SK-N-SH (cell line): ENCODE measurements around the gene EPS8L2.

Experiments used
- ELF1 ChIP-seq: IDR thresholded peaks from 2 replicates; pipeline ENCODE4 v1.4.0; 2012
- EP300 ChIP-seq, 2 experiments: IDR thresholded peaks; 2 replicates each; pipeline versions ENCODE4 v1.4.0 to v1.6.1; 2012; ENCODE audit warnings: borderline replicate concordance in 1 of 2, low read depth in 1 of 2, low read length in 1 of 2
- EZH2phosphoT487 ChIP-seq: fragments of 200-600 bp; sonication (generic); IDR thresholded peaks from 2 replicates; pipeline ENCODE4 v1.6.1; 2017; ENCODE audit warnings: low read depth, mixed run types, mild to moderate bottlenecking, antibody characterized with exemption, moderate library complexity, borderline replicate concordance
- FOXM1 ChIP-seq: IDR thresholded peaks from 2 replicates; pipeline ENCODE4 v1.4.0; 2012; ENCODE audit warnings: low read depth, mild to moderate bottlenecking
- MEF2A ChIP-seq: IDR thresholded peaks from 2 replicates; pipeline ENCODE4 v1.4.0; 2012; ENCODE audit warnings: low read depth, borderline replicate concordance
- POLR2AphosphoS5 ChIP-seq: IDR thresholded peaks from 2 replicates; pipeline ENCODE4 v1.6.1; 2012; ENCODE audit warnings: low read depth, low read length
- RAD21 ChIP-seq: IDR thresholded peaks from 2 replicates; pipeline ENCODE4 v1.6.1; 2012; ENCODE audit warnings: mild to moderate bottlenecking, low read length
- TAF1 ChIP-seq: IDR thresholded peaks from 2 replicates; pipeline ENCODE4 v1.6.1; 2012; ENCODE audit warnings: low read depth, mild to moderate bottlenecking, low read length, moderate library complexity, borderline replicate concordance
- TCF12 ChIP-seq: IDR thresholded peaks from 2 replicates; pipeline ENCODE4 v1.4.0; 2012
- TF ChIP-seq, protein P1 (sequence below): fragments of 200-600 bp; sonication (generic); IDR thresholded peaks from 2 replicates; pipeline ENCODE4 v1.6.1; 2017; ENCODE audit warnings: antibody characterized with exemption, mild to moderate bottlenecking, moderate library complexity
- TF ChIP-seq, protein P2 (sequence below): IDR thresholded peaks from 2 replicates; pipeline ENCODE4 v1.6.1; 2012; ENCODE audit warnings: mild to moderate bottlenecking, low read depth, low read length, moderate library complexity
- TF ChIP-seq, protein P3 (sequence below): IDR thresholded peaks from 2 replicates; pipeline ENCODE4 v1.4.0; 2012; ENCODE audit warnings: low read depth

DNA sequence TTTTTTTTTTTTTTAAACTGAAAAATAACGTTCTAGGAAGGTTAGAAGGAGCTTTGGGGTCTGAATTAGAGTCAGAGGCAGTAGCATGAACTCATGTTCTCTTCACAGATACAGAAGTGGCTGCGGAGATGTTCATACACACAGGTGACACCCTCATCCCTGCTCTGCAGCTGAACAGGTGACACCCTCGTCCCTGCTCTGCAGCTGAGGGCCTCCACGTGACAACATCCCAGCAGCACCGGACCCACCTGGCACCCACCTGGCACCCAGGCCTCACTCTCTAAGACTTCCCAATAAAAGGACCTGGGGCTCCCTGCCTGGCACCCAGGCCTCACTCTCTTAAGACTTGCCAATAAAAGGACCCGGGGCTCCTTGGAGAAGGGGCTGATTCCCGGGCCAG lies 49.2 kb upstream of the EPS8L2 start:
- TF ChIP-seq, protein P1, sequence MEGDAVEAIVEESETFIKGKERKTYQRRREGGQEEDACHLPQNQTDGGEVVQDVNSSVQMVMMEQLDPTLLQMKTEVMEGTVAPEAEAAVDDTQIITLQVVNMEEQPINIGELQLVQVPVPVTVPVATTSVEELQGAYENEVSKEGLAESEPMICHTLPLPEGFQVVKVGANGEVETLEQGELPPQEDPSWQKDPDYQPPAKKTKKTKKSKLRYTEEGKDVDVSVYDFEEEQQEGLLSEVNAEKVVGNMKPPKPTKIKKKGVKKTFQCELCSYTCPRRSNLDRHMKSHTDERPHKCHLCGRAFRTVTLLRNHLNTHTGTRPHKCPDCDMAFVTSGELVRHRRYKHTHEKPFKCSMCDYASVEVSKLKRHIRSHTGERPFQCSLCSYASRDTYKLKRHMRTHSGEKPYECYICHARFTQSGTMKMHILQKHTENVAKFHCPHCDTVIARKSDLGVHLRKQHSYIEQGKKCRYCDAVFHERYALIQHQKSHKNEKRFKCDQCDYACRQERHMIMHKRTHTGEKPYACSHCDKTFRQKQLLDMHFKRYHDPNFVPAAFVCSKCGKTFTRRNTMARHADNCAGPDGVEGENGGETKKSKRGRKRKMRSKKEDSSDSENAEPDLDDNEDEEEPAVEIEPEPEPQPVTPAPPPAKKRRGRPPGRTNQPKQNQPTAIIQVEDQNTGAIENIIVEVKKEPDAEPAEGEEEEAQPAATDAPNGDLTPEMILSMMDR: no peak
- no peak for TF ChIP-seq POLR2AphosphoS5
- TF ChIP-seq RAD21: no peak
- TF ChIP-seq EZH2phosphoT487: no peak
- TF ChIP-seq EP300 (IDR thresholded peaks at IDR 0.05; ENCODE audit: borderline replicate concordance in 1 of 2, low read depth in 1 of 2, low read length in 1 of 2): no peak
- TF ChIP-seq, protein P2, sequence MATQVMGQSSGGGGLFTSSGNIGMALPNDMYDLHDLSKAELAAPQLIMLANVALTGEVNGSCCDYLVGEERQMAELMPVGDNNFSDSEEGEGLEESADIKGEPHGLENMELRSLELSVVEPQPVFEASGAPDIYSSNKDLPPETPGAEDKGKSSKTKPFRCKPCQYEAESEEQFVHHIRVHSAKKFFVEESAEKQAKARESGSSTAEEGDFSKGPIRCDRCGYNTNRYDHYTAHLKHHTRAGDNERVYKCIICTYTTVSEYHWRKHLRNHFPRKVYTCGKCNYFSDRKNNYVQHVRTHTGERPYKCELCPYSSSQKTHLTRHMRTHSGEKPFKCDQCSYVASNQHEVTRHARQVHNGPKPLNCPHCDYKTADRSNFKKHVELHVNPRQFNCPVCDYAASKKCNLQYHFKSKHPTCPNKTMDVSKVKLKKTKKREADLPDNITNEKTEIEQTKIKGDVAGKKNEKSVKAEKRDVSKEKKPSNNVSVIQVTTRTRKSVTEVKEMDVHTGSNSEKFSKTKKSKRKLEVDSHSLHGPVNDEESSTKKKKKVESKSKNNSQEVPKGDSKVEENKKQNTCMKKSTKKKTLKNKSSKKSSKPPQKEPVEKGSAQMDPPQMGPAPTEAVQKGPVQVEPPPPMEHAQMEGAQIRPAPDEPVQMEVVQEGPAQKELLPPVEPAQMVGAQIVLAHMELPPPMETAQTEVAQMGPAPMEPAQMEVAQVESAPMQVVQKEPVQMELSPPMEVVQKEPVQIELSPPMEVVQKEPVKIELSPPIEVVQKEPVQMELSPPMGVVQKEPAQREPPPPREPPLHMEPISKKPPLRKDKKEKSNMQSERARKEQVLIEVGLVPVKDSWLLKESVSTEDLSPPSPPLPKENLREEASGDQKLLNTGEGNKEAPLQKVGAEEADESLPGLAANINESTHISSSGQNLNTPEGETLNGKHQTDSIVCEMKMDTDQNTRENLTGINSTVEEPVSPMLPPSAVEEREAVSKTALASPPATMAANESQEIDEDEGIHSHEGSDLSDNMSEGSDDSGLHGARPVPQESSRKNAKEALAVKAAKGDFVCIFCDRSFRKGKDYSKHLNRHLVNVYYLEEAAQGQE: no peak
- no peak for TF ChIP-seq TCF12
- no peak for TF ChIP-seq FOXM1
- no peak for TF ChIP-seq MEF2A
- TF ChIP-seq, protein P3, sequence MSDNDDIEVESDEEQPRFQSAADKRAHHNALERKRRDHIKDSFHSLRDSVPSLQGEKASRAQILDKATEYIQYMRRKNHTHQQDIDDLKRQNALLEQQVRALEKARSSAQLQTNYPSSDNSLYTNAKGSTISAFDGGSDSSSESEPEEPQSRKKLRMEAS: no peak
- TF ChIP-seq ELF1: no peak
- TF ChIP-seq TAF1: no peak
